ENCODE measurements around the gene VEZT. TPM values are rescaled to one million over a fixed set of nuclear protein-coding genes. Genes with fewer than 3 reads are reported as not detected.

The VEZT gene
- total RNA-seq, 2 experiments from 2014 or later, result 57.7 to 77.1 TPM

- Histone ChIP-seq H2AFZ (ENCODE audit: low read length) (no peak overlapping the region), H3K79me2 (ENCODE audit: insufficient read depth, low read depth, low read length) (peaks cover 92% of the 10 kb centered on the region), H3K4me1 (ENCODE audit: insufficient read depth, low read length, poor library complexity, severe bottlenecking) (peaks cover 18% of the 10 kb centered on the region), H3K4me3 (ENCODE audit: low read depth, low read length, poor library complexity, severe bottlenecking) (peak overlapping the region; percentile 85), H4K20me1 (ENCODE audit: insufficient read depth, low read length) (peaks cover 3% of the 10 kb centered on the region; the same call in 1 of the 2 replicates), H3K9me2 (ENCODE audit: insufficient read depth, low read length) (no peaks in the 10 kb centered on the region), H3K9me3 (ENCODE audit: low read length) (peaks cover 4% of the 10 kb centered on the region; the same call in 1 of the 2 replicates), H3K4me2 (ENCODE audit: low read length) (peak overlapping the region; percentile 86), H3K27ac (ENCODE audit: low read depth, low read length, poor library complexity, severe bottlenecking) (no peak overlapping the region), H3K36me3 (ENCODE audit: insufficient read depth, low read length) (peaks cover 44% of the 10 kb centered on the region)
- DNase-seq (ENCODE audit: low spot score), result no peak
- ChIA-PET POLR2A (interaction anchor here (0.6 to 1.3 kb wide), 3 partner anchors 9 to 553 kb away, joined by 3 read pairs; no protein-coding TSS in a partner anchor), CTCF (ENCODE audit: unreplicated experiment) (no interaction called here)
- intact Hi-C loops (cut with micrococcal nuclease; ENCODE audit: unreplicated experiment), result no loop called here
- TF ChIP-seq EZH2phosphoT487 (IDR thresholded peaks at IDR 0.05; ENCODE audit: borderline replicate concordance, low read depth, low read length) (no peak), CTCF (conservative IDR thresholded peaks at IDR 0.05; ENCODE audit: low read length) (no peak)
- no TSS peak for BruUV-seq (replicated peaks)
These were observed 2.6 kb downstream of the VEZT start for GRCh38 chr12:95220190-95220589.

- Histone ChIP-seq H3K79me2 (ENCODE audit: insufficient read depth, low read depth, low read length) (peaks cover 92% of the 10 kb centered on the region), H3K9me3 (ENCODE audit: low read length) (peaks cover 4% of the 10 kb centered on the region; the same call in 1 of the 2 replicates), H3K9me2 (ENCODE audit: insufficient read depth, low read length) (no peaks in the 10 kb centered on the region), H2AFZ (ENCODE audit: low read length) (no peak overlapping the region), H3K4me2 (ENCODE audit: low read length) (peak overlapping the region; percentile 86; the same call in 1 of the 2 replicates), H3K36me3 (ENCODE audit: insufficient read depth, low read length) (peaks cover 49% of the 10 kb centered on the region), H3K4me3 (ENCODE audit: low read depth, low read length, poor library complexity, severe bottlenecking) (no peak overlapping the region), H4K20me1 (ENCODE audit: insufficient read depth, low read length) (peaks cover 3% of the 10 kb centered on the region; the same call in 1 of the 2 replicates), H3K4me1 (ENCODE audit: insufficient read depth, low read length, poor library complexity, severe bottlenecking) (peaks cover 13% of the 10 kb centered on the region), H3K27ac (ENCODE audit: low read depth, low read length, poor library complexity, severe bottlenecking) (no peak overlapping the region)
- TF ChIP-seq CTCF (conservative IDR thresholded peaks at IDR 0.05; ENCODE audit: low read length) (no peak), EZH2phosphoT487 (IDR thresholded peaks at IDR 0.05; ENCODE audit: borderline replicate concordance, low read depth, low read length) (no peak)
- DNase-seq (ENCODE audit: low spot score), result no peak
- no TSS peak for BruUV-seq (replicated peaks)
- ChIA-PET POLR2A (interaction anchor here (1.3 kb wide), 1 partner anchor 31 kb away, joined by 3 read pairs; no protein-coding TSS in a partner anchor), CTCF (ENCODE audit: unreplicated experiment) (no interaction called here)
- intact Hi-C loops (cut with micrococcal nuclease; ENCODE audit: unreplicated experiment), result no loop called here
These were observed 3.1 kb downstream of the VEZT start for GRCh38 chr12:95220726-95221125.

All from OCI-LY7 (cell line).